Cardiac muscle cell (in vitro differentiated cells and primary cell): ENCODE data around the gene IL12B. TPM values are rescaled to one million over a fixed set of nuclear protein-coding genes. Genes with fewer than 3 reads are reported as not detected.
A peak's percentile ranks its signal among the peaks of the same experiment; 100 is the strongest.

Experiments
- DNase-seq, 2 donors: peaks; one replicate each; pipeline versions ENCODE4 v3.0.0 to v3.0.0-alpha.2; 2010 to 2017; ENCODE audit warnings: low read depth in 1 of 2, low spot score in 1 of 2
- H3K27ac ChIP-seq: fragments of 200-600 bp; sonication (generic); 2 replicates; pipeline ENCODE4 v1.5.1; 2016
- H3K27me3 ChIP-seq: fragments of 200-600 bp; sonication (generic); 2 replicates; pipeline ENCODE4 v1.6.0; 2016; ENCODE audit warnings: control low read depth
- H3K36me3 ChIP-seq: fragments of 200-600 bp; sonication (generic); 2 replicates; pipeline ENCODE4 v1.5.1; 2016; ENCODE audit warnings: control low read depth
- H3K4me1 ChIP-seq: fragments of 200-600 bp; sonication (generic); 2 replicates; pipeline ENCODE4 v1.8.1; 2017; ENCODE audit warnings: low read depth, mild to moderate bottlenecking, mixed run types
- H3K4me3 ChIP-seq: fragments of 200-600 bp; sonication (generic); 2 replicates; pipeline ENCODE4 v1.5.1; 2016; ENCODE audit warnings: mild to moderate bottlenecking
- H3K9me3 ChIP-seq: fragments of 200-600 bp; sonication (generic); 2 replicates; pipeline ENCODE4 v1.5.1; 2017; ENCODE audit warnings: low read depth, mild to moderate bottlenecking, control low read depth
- polyA plus RNA-seq: library from polyadenylated mRNA; unstranded; fragments of >200 nt; fragmentation: Nextera tagmentation; extraction: Ambion mirVana; gene quantifications from 2 replicates; pipeline ENCODE4 v1.2.1, GENCODE V29; 2016
- total RNA-seq: library from RNA; depleted of rRNA; stranded (reverse); fragments of >200 nt; gene quantifications from 2 replicates; pipeline ENCODE4 v1.2.3, GENCODE V29; 2016
- TF ChIP-seq, protein P1 (sequence below): IDR thresholded peaks from 2 replicates; pipeline ENCODE4 v1.5.1; 2012; ENCODE audit warnings: low read depth, mild to moderate bottlenecking, low read length

Gene IL12B
- total and polyA plus RNA-seq, 2 experiments from 2014 or later, result not detected

DNA sequence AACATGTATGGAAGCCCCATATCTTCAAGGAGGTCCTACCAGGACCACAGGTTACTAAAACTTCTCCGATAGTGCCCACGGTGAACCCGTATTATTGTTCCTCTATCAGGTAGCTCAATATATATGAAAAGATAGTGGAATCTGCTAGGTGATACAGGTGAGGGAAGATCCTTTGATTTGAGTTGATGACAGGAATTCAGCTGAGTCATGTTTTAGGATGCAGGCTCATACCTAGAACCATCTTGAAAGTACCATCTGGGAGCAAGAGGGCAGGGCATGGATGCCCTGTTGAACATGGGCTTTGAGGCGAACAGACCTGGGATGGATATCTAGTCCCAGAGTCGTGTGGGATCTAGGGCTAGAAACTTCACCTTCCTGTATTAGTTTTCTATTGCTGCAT is 35.4 kb downstream of the IL12B start:
- TF ChIP-seq, protein P1, sequence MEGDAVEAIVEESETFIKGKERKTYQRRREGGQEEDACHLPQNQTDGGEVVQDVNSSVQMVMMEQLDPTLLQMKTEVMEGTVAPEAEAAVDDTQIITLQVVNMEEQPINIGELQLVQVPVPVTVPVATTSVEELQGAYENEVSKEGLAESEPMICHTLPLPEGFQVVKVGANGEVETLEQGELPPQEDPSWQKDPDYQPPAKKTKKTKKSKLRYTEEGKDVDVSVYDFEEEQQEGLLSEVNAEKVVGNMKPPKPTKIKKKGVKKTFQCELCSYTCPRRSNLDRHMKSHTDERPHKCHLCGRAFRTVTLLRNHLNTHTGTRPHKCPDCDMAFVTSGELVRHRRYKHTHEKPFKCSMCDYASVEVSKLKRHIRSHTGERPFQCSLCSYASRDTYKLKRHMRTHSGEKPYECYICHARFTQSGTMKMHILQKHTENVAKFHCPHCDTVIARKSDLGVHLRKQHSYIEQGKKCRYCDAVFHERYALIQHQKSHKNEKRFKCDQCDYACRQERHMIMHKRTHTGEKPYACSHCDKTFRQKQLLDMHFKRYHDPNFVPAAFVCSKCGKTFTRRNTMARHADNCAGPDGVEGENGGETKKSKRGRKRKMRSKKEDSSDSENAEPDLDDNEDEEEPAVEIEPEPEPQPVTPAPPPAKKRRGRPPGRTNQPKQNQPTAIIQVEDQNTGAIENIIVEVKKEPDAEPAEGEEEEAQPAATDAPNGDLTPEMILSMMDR, result no peak
- Histone ChIP-seq H3K27me3 (no peaks in the 10 kb centered on the region), H3K4me3 (no peak overlapping the region), H3K4me1 (no peaks in the 10 kb centered on the region), H3K27ac (no peak overlapping the region), H3K9me3 (no peaks in the 10 kb centered on the region), H3K36me3 (no peaks in the 10 kb centered on the region)
- DNase-seq, result no peak

DNA sequence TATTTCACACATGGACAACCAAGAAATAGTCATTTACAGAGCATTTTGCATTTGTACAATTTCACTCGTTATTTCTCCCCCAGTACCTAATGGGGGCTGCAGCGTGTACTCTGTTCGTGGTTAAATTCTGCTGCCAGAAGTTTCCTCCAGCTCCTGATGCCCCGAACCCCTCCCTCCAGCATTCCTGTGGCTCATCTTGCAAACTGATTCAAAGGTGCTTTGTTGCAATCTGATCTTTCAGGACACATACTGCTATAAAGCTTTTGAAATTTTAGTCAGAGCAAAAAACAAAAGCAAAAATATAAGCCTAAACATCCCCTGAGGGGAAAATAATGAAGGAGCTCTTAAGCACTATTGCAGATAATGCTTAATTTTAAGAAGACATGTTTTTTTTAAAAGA is 39.5 kb downstream of the IL12B start:
- no peak for DNase-seq
- no peaks in the 10 kb centered on the region for H3K4me1 ChIP-seq
- TF ChIP-seq, protein P1, result no peak
- no peaks in the 10 kb centered on the region for H3K9me3 ChIP-seq
- no peak overlapping the region for H3K4me3 ChIP-seq
- peaks cover 6% of the 10 kb centered on the region for H3K36me3 ChIP-seq
- no peaks in the 10 kb centered on the region for H3K27me3 ChIP-seq
- H3K27ac ChIP-seq, result no peak overlapping the region

DNA sequence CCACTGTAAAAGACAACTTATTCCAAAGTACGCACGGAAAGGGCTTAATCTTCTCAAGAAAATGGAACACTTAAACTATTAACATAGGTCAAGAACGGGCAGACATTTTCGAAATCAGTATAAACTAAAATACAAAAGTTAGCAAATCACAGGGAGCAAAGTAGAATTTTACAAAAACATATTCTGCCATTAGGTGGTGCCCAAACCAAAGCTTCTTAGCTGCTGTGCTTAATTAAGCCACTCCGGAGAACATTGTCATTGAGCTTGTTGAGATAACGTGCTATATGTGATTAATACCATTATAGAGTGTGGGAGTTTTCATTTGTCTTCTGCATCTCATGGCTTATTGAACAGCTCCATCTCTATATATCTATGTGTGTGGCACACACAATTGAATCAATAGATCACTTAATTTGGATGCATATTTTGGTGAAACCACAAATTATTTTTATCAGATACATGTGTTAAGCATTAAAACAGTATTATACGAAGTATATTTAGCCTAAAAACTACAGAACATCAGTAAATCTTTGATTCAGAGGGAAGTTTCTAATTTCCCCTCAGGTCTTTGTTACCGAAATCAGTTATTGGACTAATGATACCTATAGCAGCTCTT is 43.8 kb downstream of the IL12B start:
- Histone ChIP-seq H3K27ac (no peak overlapping the region), H3K4me1 (no peaks in the 10 kb centered on the region), H3K4me3 (no peak overlapping the region), H3K36me3 (peaks cover 29% of the 10 kb centered on the region), H3K27me3 (no peaks in the 10 kb centered on the region), H3K9me3 (no peaks in the 10 kb centered on the region)
- TF ChIP-seq, protein P1, result peak; percentile 43
- DNase-seq, result peak; percentile 48 to 57

DNA sequence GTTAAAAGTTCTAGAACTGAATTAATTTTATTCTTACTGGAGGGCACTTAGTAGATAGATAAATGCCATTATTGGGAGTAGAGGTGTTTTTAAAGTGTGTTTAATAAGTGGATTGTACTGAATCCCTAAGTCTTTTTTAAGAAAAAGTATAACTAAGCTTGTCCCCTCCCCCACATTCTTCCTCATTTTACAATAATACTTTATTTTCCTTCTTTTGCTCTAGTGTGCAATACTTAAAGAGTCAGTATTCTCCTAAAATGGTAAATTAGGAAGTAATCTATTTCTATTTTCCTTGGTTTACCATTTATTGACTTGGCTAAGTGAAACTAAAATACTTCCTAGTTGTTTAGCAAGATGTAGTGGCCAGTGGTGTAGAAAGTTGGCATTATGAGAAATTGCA is 55.6 kb downstream of the IL12B start:
- H3K9me3 ChIP-seq, result no peaks in the 10 kb centered on the region
- no peak overlapping the region for H3K27ac ChIP-seq
- H3K27me3 ChIP-seq, result no peaks in the 10 kb centered on the region
- DNase-seq, result no peak
- H3K4me3 ChIP-seq, result no peak overlapping the region
- H3K4me1 ChIP-seq, result no peaks in the 10 kb centered on the region
- TF ChIP-seq, protein P1, result no peak
- peaks cover 58% of the 10 kb centered on the region for H3K36me3 ChIP-seq

DNA sequence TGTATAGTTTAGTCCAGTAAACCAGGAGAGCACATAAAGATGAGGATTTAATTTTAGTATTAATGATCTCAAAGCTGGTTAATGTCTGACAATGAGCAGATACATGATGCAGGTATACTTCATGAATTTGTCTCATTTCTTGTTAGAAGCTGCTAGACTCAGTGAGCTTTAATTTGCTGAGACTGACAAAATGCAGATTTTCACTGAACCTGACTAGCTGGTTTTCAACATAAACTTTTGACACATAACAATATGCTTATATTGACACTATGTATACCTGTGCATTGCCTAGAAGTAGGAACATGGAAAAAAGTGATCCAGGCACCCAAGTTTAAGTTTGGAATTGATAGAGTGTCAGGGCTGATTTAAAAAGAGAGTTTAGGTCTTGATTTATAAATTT is 56.4 kb downstream of the IL12B start:
- TF ChIP-seq, protein P1, result no peak

More for the DNA sequence above, 56.4 kb downstream of the IL12B start:
- Histone ChIP-seq H3K27ac (no peak overlapping the region), H3K27me3 (no peaks in the 10 kb centered on the region), H3K9me3 (no peaks in the 10 kb centered on the region), H3K36me3 (peaks cover 58% of the 10 kb centered on the region), H3K4me1 (no peaks in the 10 kb centered on the region), H3K4me3 (no peak overlapping the region)
- no peak for DNase-seq
